HG03159 (cell line): ENCODE results near the gene TTC3.
"Not testable (repeated sequence)": the region's sequence is repeated elsewhere in the genome, so short reads cannot be mapped to it uniquely, and the experiment has no call there.

Experiments used
- ATAC-seq: cut with Tn5 transposase; IDR thresholded peaks from one replicate; pipeline ENCODE4 v1.9.1; 2021; ENCODE audit warnings: mild to moderate bottlenecking, moderate library complexity; ENCODE audit not compliant: unreplicated experiment

TTC3 gene

DNA sequence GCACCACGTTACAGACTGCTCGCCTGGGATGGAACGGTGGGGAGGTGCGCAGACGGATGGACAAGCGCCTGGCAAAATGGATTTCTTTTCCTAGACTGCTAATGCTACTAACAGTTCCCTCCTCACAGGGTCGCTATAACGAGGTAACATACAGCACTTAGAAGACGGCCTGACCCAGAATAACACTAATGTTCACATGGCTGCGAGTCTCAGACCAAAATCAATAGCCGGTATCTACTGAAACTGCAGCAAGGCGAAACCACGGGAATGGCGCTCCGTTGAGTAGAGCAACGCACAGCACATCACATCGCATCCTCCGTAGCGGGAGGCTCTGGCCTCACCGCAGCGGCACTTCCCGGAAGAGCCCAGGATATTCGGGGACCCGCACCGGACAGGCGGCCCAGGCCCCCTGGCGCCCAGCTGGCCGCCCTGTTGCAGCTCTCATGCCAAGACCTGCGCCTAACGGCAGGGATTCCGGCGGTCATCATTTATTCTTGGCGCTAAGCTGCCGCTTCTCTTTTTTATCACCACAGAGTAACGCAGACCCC is 147.5 kb downstream of the TTC3 start:
- ATAC-seq = peak; percentile 14

- peak; percentile 83 for ATAC-seq
Observed at GRCh38 chr21:37220981-37221664, 148.1 kb downstream of the TTC3 start.

DNA sequence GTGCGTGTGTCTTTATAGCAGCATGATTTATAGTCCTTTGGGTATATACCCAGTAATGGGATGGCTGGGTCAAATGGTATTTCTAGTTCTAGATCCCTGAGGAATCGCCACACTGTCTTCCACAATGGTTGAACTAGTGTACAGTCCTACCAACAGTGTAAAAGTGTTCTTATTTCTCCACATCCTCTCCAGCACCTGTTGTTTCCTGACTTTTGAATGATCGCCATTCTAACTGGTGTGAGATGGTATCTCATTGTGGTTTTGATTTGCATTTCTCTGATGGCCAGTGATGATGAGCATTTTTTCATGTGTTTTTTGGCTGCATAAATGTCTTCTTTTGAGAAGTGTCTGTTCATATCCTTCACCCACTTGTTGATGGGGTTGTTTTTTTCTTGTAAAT is 149.2 kb downstream of the TTC3 start:
- not testable (repeated sequence) for ATAC-seq

- ATAC-seq = no peak
Observed at GRCh38 chr21:37223804-37224345, 150.8 kb downstream of the TTC3 start.

GRCh38 chr21:37224861-37225839 is 152.1 kb downstream of the TTC3 start:
- ATAC-seq = no peak

GRCh38 chr21:37226041-37226920 is 153.2 kb downstream of the TTC3 start:
- no peak for ATAC-seq

DNA sequence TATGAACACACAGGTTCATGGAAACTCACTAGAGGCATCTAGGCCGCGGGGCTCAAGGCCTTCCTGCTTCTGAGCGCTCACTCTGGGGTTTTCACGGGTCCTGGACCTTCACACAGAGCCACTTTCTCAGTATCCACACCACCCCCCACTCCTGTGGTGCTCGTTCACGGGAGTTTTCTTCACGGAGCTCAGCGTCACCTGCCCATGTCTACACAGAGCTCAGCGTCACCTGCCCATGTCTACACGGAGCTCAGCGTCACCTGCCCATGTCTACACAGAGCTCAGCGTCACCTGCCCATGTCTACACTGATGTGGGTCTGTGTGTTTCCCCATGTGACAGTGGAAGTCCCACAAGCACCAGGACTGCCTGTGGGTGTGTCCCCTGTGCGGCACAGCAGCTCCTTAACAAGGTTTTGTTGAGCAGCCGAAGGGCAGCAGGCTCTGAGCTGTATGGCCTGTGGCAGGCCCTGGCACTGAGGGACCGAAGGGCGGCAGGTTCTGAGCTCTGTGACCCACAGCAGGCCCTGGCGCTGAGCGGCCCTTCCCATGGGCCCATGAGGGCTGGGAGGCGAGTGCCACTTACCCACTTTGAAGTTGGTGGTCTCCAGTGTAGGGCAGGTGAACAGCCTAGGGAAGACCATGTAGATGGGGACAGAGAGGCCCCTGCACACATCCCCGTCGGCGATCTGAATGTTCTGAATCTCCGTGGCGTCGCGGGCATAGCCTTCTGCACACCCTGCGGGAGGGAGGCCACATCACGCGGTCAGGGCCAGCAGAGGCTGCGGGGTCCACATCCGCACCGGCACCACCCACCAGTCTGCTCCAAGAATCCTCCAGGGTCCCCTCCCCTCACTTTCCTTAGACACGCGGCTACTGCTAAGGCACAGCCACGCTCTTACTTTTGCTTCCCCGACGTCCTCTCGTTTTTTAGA is 154.3 kb downstream of the TTC3 start:
- ATAC-seq = no peak

DNA sequence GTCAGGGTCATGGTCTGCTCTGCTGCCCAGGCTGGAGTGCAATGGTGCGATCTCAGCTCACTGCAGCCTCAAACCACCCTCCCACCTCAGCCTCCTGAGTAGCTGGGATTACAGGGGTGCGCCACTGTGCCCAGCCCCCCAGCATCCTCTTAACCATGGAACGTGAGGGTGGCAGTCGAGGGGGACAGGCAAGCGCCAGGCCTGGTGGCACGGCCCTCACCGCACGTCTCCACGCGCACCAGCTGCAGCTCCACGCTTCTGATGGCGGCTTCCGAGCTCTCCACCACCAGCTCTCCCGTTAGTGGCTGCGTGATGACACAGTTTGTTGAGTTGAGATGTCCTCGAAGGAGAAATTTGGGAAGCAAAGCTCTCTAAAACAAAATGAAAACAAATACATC is 154.9 kb downstream of the TTC3 start:
- ATAC-seq = no peak

DNA sequence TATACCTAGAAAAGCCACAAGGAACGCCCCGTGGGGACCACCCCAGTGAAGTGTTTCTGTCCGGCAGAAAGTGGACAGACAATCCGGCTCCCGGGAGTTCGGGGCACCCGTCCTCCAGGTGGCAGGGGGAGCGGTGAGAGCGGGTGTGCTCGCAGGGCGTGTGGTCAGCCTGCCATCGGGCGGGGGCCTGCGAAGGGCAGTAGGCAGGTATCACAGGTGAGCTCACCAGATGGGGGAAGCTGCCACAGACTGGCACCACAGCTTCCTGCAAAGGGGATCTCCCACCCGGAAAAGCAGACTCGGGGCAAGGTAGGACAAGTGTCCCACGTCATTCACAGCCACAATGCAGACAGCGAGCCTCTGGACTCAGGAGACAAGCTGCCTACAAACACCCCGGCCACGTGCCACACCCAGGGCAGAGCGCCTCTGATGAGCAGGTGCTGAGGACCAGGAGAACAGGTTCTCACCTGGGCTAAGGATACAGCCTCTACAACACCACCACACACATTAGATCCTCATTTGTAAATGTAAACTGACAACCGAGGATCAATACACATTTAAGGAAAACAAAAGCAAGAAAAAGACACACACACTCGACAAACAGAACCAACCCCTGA is 157.7 kb downstream of the TTC3 start:
- no peak for ATAC-seq

DNA sequence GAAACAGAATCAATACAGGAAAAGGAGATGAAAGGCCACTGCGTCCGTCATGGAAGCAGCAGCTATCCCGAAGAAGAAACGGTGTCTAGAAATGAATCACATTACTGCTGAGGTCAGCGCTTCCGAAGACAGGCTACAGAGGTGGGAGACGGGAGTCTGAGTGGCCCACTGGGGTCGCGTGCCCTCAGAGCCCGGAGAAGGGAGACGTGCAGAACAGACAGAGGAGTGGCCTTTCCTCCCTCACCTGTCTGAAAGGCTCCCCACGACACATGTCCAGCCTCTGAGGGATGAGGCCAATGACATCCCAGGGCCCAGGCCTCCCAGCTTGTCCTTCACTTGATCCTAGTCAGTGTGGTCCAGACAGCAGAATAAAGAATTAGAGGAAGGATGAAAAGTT is 158.2 kb downstream of the TTC3 start:
- ATAC-seq = no peak

GRCh38 chr21:37231671-37232070 is 158.6 kb downstream of the TTC3 start:
- no peak for ATAC-seq

DNA sequence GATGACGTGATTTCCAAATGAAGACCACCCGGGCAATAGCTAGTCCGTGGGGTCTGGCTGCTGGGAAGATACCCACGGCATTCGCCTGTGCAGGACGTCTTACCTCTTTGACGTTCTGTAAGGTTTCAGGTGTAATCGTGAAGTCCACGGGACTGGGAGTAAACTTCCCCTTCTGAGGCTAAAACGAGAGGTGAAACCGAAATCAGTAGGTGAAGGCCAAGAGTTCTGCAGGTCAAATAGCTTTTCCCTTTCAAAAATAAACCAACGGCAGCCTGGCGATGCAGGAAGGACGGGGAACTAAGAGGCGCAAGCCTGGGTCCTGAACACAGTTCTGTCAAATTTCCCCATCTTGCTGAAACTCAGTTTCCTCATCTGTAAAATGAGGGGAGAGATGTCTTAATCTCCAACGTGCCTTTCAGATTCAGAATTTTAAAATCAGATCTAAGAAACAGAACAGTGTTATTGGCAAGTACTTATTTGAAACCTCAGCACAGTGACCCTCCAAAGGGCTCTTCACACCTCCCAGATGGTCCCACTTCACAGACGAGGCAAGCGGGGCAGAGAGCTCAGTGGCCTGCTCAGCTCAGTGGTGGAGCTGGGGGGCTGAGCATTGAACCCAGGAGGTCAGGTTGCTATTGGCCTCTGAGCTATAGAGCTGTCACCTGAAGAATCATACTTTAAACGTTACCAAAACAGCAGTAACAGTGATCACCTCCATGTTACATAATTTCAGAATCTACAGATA is 159.4 kb downstream of the TTC3 start:
- no peak for ATAC-seq

DNA sequence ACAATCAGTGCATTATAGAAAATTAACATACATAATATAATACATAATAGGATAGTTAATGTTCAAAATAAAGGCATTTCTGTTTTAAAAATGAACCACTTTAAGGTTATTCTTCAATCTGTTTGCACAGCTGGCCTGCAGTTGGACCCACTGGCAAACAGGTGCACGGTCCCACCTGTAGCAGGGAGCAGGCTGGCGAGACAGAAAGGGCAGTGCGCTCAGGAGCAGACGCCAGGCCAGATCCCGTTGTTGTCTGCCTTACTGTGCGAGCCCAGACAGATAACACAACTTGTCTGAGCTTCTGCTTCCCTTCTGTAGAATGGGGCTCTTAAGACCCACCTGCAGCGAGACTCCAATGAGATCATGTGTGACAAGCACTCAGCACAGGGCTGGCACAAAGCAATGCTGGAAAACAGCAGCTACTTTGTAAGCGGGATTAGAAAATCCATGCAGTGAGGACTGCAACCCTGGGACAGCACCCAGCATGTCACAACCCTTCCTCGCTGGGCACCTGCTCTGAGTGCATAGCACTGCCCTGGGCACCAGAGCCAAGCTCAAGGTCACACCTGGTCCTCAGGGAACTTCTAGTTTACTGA is 160.6 kb downstream of the TTC3 start:
- no peak for ATAC-seq

- no peak for ATAC-seq
Observed at GRCh38 chr21:37237346-37237745, 164.3 kb downstream of the TTC3 start.

DNA sequence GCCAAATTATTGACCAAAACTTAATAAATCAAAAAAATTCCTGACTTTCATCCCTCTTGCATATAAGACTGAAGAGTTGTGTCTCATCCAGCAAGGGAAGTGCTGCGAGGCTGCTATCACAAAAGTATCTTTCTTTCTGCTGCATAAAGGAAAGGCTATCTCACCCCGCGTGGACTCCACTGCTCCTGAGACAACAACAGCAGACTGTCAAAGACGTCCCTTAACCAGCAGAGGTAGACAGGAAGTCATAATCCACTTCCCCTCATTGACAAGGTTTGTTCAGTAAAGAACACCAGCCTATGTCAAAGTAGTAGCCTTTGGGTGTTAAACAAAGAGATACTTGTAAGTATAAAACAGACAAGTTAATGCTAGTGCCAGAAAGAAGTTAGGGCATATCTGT is 164.7 kb downstream of the TTC3 start:
- ATAC-seq = no peak

- ATAC-seq = no peak
Observed at GRCh38 chr21:37240978-37241377, 167.9 kb downstream of the TTC3 start.

GRCh38 chr21:37241426-37241825 is 168.4 kb downstream of the TTC3 start:
- ATAC-seq = no peak

GRCh38 chr21:37243961-37244360 is 170.9 kb downstream of the TTC3 start:
- ATAC-seq = no peak
